ENCODE data around the gene RELB.

DNA sequence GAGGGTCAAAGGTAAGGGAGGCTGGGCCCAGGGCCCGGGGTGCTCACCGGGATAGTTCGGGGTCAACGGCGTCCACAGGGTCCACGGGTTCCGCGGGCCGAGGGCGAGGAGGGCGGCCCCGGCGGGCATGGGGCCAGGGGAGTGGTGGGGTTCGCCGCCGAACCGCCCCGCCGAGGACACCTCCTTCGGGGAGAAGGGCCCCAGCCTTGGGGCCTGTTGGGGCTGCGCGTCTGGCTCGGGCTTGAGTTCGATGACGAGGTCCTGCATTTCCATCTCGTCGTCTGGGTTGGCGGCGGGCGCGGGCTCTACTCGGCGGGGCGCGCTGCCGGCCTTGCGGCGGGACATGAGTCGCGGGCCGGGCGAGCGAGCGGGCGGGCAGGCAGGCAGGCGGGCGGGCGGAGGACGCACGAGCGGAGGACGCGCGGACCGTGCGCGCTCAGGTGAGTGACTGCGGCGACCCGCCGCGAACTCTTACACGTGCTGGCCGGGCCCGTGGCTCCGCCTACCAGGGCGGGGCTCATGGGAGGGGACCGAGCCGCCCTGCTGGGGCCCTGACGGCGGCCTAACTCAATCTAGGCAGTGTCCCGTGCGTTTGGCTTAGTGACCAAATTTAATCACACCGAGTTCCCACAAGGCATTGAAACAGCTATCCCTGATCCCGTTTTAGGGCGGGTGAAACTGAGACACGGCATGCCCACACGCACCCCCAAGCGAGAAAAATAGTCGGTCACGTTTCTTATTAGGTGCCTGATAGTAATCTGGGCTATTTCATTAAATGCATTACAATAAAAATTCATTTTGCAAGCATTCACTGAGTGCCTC is 75.0 kb downstream of the RELB start, which contains the start of gene ZNF296:
- TF ChIP-seq, protein P1, sequence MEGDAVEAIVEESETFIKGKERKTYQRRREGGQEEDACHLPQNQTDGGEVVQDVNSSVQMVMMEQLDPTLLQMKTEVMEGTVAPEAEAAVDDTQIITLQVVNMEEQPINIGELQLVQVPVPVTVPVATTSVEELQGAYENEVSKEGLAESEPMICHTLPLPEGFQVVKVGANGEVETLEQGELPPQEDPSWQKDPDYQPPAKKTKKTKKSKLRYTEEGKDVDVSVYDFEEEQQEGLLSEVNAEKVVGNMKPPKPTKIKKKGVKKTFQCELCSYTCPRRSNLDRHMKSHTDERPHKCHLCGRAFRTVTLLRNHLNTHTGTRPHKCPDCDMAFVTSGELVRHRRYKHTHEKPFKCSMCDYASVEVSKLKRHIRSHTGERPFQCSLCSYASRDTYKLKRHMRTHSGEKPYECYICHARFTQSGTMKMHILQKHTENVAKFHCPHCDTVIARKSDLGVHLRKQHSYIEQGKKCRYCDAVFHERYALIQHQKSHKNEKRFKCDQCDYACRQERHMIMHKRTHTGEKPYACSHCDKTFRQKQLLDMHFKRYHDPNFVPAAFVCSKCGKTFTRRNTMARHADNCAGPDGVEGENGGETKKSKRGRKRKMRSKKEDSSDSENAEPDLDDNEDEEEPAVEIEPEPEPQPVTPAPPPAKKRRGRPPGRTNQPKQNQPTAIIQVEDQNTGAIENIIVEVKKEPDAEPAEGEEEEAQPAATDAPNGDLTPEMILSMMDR (IDR thresholded peaks at IDR 0.05 in 4 of 5, conservative IDR thresholded peaks at IDR 0.05 in 1 of 5), result no peak
- peak; percentile 74 to 80 for TF ChIP-seq POLR2A (IDR thresholded peaks at IDR 0.05)

All from gastrocnemius medialis (tissue), 4 donors.